ENCODE measurements around the gene SPACA9.

Gene SPACA9

GRCh38 chr9:132864277-132864676, 14.4 kb upstream of the SPACA9 start:
- DNase-seq: no peak

- no peak for DNase-seq
These were observed 14.0 kb upstream of the SPACA9 start for GRCh38 chr9:132864691-132865090.

DNA sequence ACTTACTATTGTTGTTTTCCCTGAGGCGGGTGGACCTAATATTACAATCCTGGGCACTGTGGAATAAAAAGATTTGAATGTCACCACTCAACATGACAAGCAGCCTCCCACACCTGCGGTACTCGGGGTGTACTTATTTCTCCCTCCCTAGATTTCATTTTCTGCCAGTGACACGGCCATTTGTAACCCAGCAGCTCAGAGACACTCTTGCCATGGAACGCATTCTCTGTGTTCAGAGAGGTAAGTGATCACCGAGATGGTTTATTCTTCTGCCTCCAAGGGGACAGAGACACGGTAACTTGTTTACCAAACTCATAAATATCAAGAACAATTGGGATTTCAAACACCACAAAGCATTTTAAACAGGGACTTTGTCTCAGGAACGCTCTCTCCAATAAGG, 11.8 kb upstream of the SPACA9 start:
- no peak for DNase-seq

DNA sequence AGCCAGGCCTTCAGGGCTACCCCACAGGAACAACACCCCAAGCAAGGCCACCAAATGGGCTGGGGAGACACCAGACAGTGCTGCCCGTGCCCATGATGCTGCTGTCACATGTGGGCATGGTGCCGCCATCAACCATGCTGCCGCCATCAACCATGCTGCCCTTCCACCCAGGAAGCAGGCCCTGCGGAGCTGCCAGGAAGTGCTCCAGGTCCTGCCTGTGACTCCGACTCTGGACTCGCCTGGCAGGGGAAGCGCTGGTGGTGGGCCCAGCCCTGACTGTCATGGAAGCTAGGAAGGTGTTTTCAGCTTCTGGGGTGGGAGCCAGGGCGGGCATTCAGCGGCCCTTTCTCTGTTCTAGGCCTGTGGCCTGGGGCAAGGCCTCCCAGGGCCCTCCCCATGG, 9.4 kb upstream of the SPACA9 start:
- no peak for DNase-seq

DNA sequence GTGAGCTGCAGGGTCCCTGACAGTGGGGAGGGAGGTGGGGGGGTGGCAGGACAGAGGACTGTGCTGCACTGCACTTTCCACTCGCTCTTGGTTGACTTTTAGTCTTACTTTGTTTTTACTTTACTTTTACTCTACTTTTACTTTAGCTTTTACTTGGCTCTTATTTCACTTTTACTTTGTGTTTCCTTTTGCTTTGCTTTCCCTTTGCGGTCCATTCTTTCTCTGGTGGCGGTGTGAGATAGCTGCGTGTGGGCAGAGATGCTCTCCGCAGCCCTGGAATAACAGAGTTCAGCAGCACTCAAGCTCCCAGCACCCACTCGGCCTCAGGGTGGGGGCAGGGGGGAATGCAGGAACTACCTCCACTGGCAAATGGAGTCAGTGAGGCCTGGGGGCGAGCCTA, 5.3 kb upstream of the SPACA9 start:
- no peak for DNase-seq

GRCh38 chr9:132875159-132875558, 3.5 kb upstream of the SPACA9 start:
- no peak for DNase-seq

- no peak for DNase-seq
These were observed 1.8 kb upstream of the SPACA9 start for GRCh38 chr9:132876849-132877248.

GRCh38 chr9:132877458-132877823, 1.3 kb upstream of the SPACA9 start:
- DNase-seq: no peak

- DNase-seq: peak; percentile 82
These were observed 639 bp upstream of the SPACA9 start, which contains the start of gene AK8 for GRCh38 chr9:132877824-132878694. Gene AK8 (minus strand): TSS chr9:132878284. CDS start chr9:132878255, 29 bp downstream.

GRCh38 chr9:132879457-132880323, 992 bp downstream of the SPACA9 start:
- DNase-seq: no peak

DNA sequence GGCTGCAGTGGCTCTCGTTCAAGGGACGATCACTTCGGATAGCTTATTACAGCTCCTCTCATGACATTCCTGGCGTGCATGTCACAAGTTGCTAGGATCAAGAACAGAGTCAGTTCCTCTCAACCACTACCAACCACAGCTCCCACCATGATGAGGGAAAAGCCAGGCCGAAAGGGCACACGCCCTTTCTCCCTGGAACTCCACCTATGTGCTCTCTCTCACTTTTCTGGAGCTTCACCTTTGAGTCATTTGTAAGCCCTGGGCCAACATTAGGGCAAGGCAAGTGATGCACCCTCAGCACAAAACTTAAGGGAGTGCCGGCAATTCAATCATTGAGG, 1.6 kb downstream of the SPACA9 start:
- DNase-seq: no peak

GRCh38 chr9:132881826-132882225, 3.1 kb downstream of the SPACA9 start:
- no peak for DNase-seq

- no peak for DNase-seq
These were observed 3.9 kb downstream of the SPACA9 start for GRCh38 chr9:132882616-132883015.

GRCh38 chr9:132883349-132884294, 4.9 kb downstream of the SPACA9 start:
- DNase-seq: no peak

DNA sequence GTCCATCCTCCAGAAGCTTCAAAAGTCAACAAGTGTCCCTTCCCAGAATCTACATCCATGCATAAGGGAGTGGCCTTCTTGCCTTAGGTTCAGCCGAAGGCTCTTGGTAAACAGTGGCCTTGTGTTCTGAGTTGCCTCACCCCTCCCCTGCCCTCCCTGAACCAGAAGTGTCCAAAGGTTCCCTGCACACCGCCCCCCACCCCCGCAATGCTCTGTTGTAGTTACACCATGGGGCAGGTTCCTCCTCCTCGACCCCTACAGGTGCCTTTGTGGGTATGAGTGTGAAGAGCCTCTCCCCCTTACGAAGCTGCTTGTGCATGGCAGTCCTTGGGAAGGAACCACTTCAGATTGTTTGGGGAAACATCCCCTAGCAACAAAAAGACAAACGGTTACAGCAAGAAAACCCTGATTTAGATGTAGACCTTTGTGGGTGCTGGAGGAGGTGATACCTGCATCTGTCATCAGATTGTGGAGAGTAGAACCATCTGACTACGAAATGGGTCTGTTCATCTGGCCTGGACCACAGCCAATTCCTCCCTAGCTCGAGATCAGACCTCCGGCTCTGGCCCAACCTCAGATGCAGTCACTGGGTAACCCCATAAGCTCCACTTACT, 7.1 kb downstream of the SPACA9 start:
- no peak for DNase-seq

DNA sequence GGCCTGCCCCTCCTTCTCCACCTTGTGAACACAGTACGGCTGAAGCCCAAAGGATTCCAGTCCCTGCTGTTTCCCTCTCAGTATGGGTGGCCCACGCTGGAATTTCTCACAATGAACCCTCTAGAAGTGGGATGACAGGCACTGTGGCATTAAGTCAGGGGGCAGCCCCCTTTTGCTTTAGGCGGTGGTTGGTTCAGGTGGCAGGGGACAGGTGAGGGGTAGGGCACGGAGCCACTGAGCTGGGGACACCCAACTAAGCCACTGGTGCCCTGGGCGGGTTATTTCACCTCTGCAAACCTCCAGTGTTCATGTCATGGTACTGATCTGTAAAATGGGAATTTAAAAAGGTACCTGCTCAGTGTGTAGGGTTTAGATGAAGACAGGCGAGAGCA, 7.6 kb downstream of the SPACA9 start:
- DNase-seq: no peak

DNA sequence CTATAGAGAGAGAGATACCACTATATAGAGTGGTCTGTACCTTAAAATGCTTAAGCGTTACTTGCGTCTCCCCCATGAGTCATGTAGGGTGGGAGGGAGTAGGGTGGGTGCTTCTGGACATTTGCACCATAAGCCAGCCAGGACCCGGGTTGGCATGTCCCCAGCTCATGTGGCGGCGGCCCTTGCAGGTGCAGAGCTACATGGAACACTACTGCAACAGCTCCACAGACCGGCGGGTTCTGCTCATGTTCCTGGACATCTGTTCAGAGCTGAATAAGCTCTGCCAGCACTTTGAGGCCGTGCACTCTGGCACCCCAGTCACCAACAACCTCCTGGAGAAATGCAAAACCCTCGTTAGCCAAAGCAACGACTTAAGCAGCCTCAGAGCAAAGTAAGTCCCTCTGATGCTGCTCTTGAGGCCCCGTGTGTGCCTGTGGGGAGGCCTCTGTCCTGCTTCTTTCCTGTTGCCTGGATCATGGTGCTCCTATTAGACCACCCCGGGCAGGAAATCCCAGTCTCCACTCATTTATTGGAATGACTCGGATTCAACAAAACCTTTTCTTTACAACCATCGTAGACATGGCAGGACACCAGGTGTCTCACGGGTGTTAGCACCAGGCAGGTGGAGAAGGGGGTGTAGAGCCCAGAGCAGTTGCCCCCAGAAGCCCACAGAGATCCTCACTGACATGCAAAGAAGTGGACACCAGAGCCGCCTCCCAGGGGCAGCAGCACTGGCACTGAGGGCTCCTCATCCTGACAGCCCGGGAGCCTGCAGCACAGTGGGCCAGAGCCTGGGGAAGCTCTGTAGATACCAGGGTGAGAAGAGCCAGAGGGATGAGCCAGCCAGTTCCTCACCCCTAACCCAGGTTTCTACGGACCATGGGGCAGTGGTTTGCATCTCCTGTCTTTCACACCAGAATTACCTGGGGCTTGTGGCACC, 8.8 kb downstream of the SPACA9 start:
- DNase-seq: no peak

GRCh38 chr9:132888151-132888550, 9.5 kb downstream of the SPACA9 start:
- DNase-seq: no peak

DNA sequence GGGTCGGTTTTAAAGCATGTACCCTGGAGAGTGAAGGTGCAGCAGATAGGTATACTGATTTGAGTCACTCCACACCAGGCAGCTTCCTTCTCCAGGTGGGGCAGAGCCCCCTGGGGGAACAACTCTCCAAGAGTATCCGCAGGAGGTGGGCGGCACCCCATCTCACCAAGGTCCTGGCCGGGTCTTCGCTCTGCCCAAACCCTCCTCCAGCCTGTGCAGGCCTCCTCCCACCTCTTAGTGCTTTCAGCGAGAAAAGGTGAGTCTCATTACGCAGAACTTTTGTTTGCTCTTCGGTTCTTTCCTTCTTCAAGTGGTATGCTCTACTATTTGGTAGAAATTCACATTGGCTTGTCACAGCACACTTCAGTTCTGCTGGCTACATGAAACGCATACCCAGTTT, 13.7 kb downstream of the SPACA9 start:
- DNase-seq: no peak

- DNase-seq: no peak
These were observed 15.6 kb downstream of the SPACA9 start for GRCh38 chr9:132894346-132894745.
